ENCODE results near the gene ZSWIM5. TPM values are rescaled to one million over a fixed set of nuclear protein-coding genes. Genes with fewer than 3 reads are reported as not detected.
"Not testable (repeated sequence)": the region's sequence is repeated elsewhere in the genome, so short reads cannot be mapped to it uniquely, and the experiment has no call there.

Gene ZSWIM5
- polyA plus RNA-seq, 1 donor (not counting 4 experiments of a cell fraction or from before 2014, with no cell fraction given): 0.03 TPM

GRCh38 chr1:45250544-45250943 lies 44.1 kb upstream of the ZSWIM5 start:
- no peaks in the 10 kb centered on the region for H3K27me3 ChIP-seq (ENCODE audit: control insufficient read depth, extremely low read depth, insufficient read depth, low read length)
- no peak overlapping the region for H2AFZ ChIP-seq (ENCODE audit: control insufficient read depth, low read length)
- TF ChIP-seq CTCF (optimal IDR thresholded peaks at IDR 0.05 in 1 of 3, IDR thresholded peaks at IDR 0.05 in 1 of 3, conservative IDR thresholded peaks at IDR 0.05 in 1 of 3; ENCODE audit: extremely low read depth in 1 of 3, insufficient read depth in 2 of 3, low read length in 3 of 3): no peak
- TF ChIP-seq EZH2 (IDR thresholded peaks at IDR 0.05; ENCODE audit: low read length): no peak
- no peaks in the 10 kb centered on the region for H4K20me1 ChIP-seq (ENCODE audit: control insufficient read depth, extremely low read depth, insufficient read depth, low read length)
- H3K9ac ChIP-seq (ENCODE audit: control insufficient read depth, extremely low read depth, insufficient read depth, low read length): no peak overlapping the region
- DNase-seq (ENCODE audit: low read depth, low spot score): no peak
- no peaks in the 10 kb centered on the region for H3K4me1 ChIP-seq (ENCODE audit: control insufficient read depth, extremely low read depth, insufficient read depth, low read length)
- H3K27ac ChIP-seq (ENCODE audit: control insufficient read depth, insufficient read depth, low read length): no peak overlapping the region
- dilution Hi-C loops (cut with MboI; ENCODE audit: extremely low pct_ligation_motif_present, low sequenced_read_pairs): no loop called here
- no peaks in the 10 kb centered on the region for H3K79me2 ChIP-seq (ENCODE audit: control insufficient read depth, insufficient read depth, low read length)
- H3K9me3 ChIP-seq (ENCODE audit: control insufficient read depth, low read depth, low read length): no peaks in the 10 kb centered on the region
- H3K4me2 ChIP-seq (ENCODE audit: control insufficient read depth, extremely low read depth, insufficient read depth, low read depth, low read length): no peak overlapping the region
- no peak for FAIRE-seq
- H3K4me3 ChIP-seq (ENCODE audit: control insufficient read depth in 2 of 3, extremely low read depth in 1 of 3, insufficient read depth in 2 of 3, low read depth in 1 of 3, low read length in 3 of 3): no peak overlapping the region
- H3K36me3 ChIP-seq (ENCODE audit: control insufficient read depth in 2 of 2, extremely low read depth in 1 of 2, insufficient read depth in 2 of 2, low read length in 2 of 2): no peaks in the 10 kb centered on the region
- H3K9me1 ChIP-seq (ENCODE audit: control insufficient read depth, extremely low read depth, insufficient read depth, low read length): no peaks in the 10 kb centered on the region

GRCh38 chr1:45248004-45248403 lies 41.6 kb upstream of the ZSWIM5 start:
- H3K27ac ChIP-seq (ENCODE audit: control insufficient read depth, insufficient read depth, low read length); H4K20me1 ChIP-seq (ENCODE audit: control insufficient read depth, extremely low read depth, insufficient read depth, low read length); H3K4me2 ChIP-seq (ENCODE audit: control insufficient read depth, extremely low read depth, insufficient read depth, low read depth, low read length); H3K4me1 ChIP-seq (ENCODE audit: control insufficient read depth, extremely low read depth, insufficient read depth, low read length); H3K9ac ChIP-seq (ENCODE audit: control insufficient read depth, extremely low read depth, insufficient read depth, low read length); H3K27me3 ChIP-seq (ENCODE audit: control insufficient read depth, extremely low read depth, insufficient read depth, low read length); dilution Hi-C loops (cut with MboI; ENCODE audit: extremely low pct_ligation_motif_present, low sequenced_read_pairs); H3K36me3 ChIP-seq (ENCODE audit: control insufficient read depth in 2 of 2, extremely low read depth in 1 of 2, insufficient read depth in 2 of 2, low read length in 2 of 2); H3K79me2 ChIP-seq (ENCODE audit: control insufficient read depth, insufficient read depth, low read length); H2AFZ ChIP-seq (ENCODE audit: control insufficient read depth, low read length); FAIRE-seq; H3K4me3 ChIP-seq (ENCODE audit: control insufficient read depth in 2 of 3, extremely low read depth in 1 of 3, insufficient read depth in 2 of 3, low read depth in 1 of 3, low read length in 3 of 3); DNase-seq (ENCODE audit: low read depth, low spot score); H3K9me1 ChIP-seq (ENCODE audit: control insufficient read depth, extremely low read depth, insufficient read depth, low read length); H3K9me3 ChIP-seq (ENCODE audit: control insufficient read depth, low read depth, low read length): not testable (repeated sequence)

- H3K36me3 ChIP-seq (ENCODE audit: control insufficient read depth in 2 of 2, extremely low read depth in 1 of 2, insufficient read depth in 2 of 2, low read length in 2 of 2): no peaks in the 10 kb centered on the region
- DNase-seq (ENCODE audit: low read depth, low spot score): no peak
- H3K27ac ChIP-seq (ENCODE audit: control insufficient read depth, insufficient read depth, low read length): no peak overlapping the region
- FAIRE-seq: no peak
- no peaks in the 10 kb centered on the region for H3K79me2 ChIP-seq (ENCODE audit: control insufficient read depth, insufficient read depth, low read length)
- no peaks in the 10 kb centered on the region for H3K27me3 ChIP-seq (ENCODE audit: control insufficient read depth, extremely low read depth, insufficient read depth, low read length)
- no peak overlapping the region for H3K4me3 ChIP-seq (ENCODE audit: control insufficient read depth in 2 of 3, extremely low read depth in 1 of 3, insufficient read depth in 2 of 3, low read depth in 1 of 3, low read length in 3 of 3)
- H3K4me2 ChIP-seq (ENCODE audit: control insufficient read depth, extremely low read depth, insufficient read depth, low read depth, low read length): no peak overlapping the region
- dilution Hi-C loops (cut with MboI; ENCODE audit: extremely low pct_ligation_motif_present, low sequenced_read_pairs): no loop called here
- H3K9ac ChIP-seq (ENCODE audit: control insufficient read depth, extremely low read depth, insufficient read depth, low read length): no peak overlapping the region
- H3K9me1 ChIP-seq (ENCODE audit: control insufficient read depth, extremely low read depth, insufficient read depth, low read length): no peaks in the 10 kb centered on the region
- no peaks in the 10 kb centered on the region for H3K9me3 ChIP-seq (ENCODE audit: control insufficient read depth, low read depth, low read length)
- H2AFZ ChIP-seq (ENCODE audit: control insufficient read depth, low read length): peak overlapping the region; percentile 39
- TF ChIP-seq CTCF (optimal IDR thresholded peaks at IDR 0.05 in 1 of 3, IDR thresholded peaks at IDR 0.05 in 1 of 3, conservative IDR thresholded peaks at IDR 0.05 in 1 of 3; ENCODE audit: extremely low read depth in 1 of 3, insufficient read depth in 2 of 3, low read length in 3 of 3) (no peak), EZH2 (IDR thresholded peaks at IDR 0.05; ENCODE audit: low read length) (no peak)
- no peaks in the 10 kb centered on the region for H4K20me1 ChIP-seq (ENCODE audit: control insufficient read depth, extremely low read depth, insufficient read depth, low read length)
- no peaks in the 10 kb centered on the region for H3K4me1 ChIP-seq (ENCODE audit: control insufficient read depth, extremely low read depth, insufficient read depth, low read length)
Measured at GRCh38 chr1:45246760-45247159, 40.4 kb upstream of the ZSWIM5 start.

GRCh38 chr1:45246359-45246758 lies 40.0 kb upstream of the ZSWIM5 start:
- H3K79me2 ChIP-seq (ENCODE audit: control insufficient read depth, insufficient read depth, low read length); DNase-seq (ENCODE audit: low read depth, low spot score); H2AFZ ChIP-seq (ENCODE audit: control insufficient read depth, low read length); H3K27me3 ChIP-seq (ENCODE audit: control insufficient read depth, extremely low read depth, insufficient read depth, low read length); H3K27ac ChIP-seq (ENCODE audit: control insufficient read depth, insufficient read depth, low read length); H3K9me3 ChIP-seq (ENCODE audit: control insufficient read depth, low read depth, low read length); H3K9me1 ChIP-seq (ENCODE audit: control insufficient read depth, extremely low read depth, insufficient read depth, low read length); dilution Hi-C loops (cut with MboI; ENCODE audit: extremely low pct_ligation_motif_present, low sequenced_read_pairs); H4K20me1 ChIP-seq (ENCODE audit: control insufficient read depth, extremely low read depth, insufficient read depth, low read length); FAIRE-seq; H3K36me3 ChIP-seq (ENCODE audit: control insufficient read depth in 2 of 2, extremely low read depth in 1 of 2, insufficient read depth in 2 of 2, low read length in 2 of 2); H3K4me2 ChIP-seq (ENCODE audit: control insufficient read depth, extremely low read depth, insufficient read depth, low read depth, low read length); H3K9ac ChIP-seq (ENCODE audit: control insufficient read depth, extremely low read depth, insufficient read depth, low read length); H3K4me3 ChIP-seq (ENCODE audit: control insufficient read depth in 2 of 3, extremely low read depth in 1 of 3, insufficient read depth in 2 of 3, low read depth in 1 of 3, low read length in 3 of 3); H3K4me1 ChIP-seq (ENCODE audit: control insufficient read depth, extremely low read depth, insufficient read depth, low read length): not testable (repeated sequence)

Data from keratinocyte (primary cell).